Lower leg skin (tissue), 3 donors: ENCODE data around the gene HOXB8.

ENCODE experiments used
- CTCF ChIP-seq, 3 donors: fragments of 450-650 bp; IDR thresholded peaks; one replicate each; pipeline ENCODE4 v1.5.1; 2016; ENCODE audit warnings: antibody characterized with exemption in 3 of 3, mild to moderate bottlenecking in 3 of 3, moderate library complexity in 2 of 3
- POLR2A ChIP-seq, 2 donors: fragments of 450-650 bp; IDR thresholded peaks; one replicate each; pipeline ENCODE4 v1.6.1; 2016 to 2017; ENCODE audit warnings: antibody characterized with exemption in 2 of 2, mild to moderate bottlenecking in 1 of 2, moderate library complexity in 1 of 2

GRCh38 chr17:48639136-48639535 lies 24.0 kb upstream of the HOXB8 start:
- no peak for TF ChIP-seq POLR2A (IDR thresholded peaks at IDR 0.05)
- no peak for TF ChIP-seq CTCF (IDR thresholded peaks at IDR 0.05)
